ENCODE results near the gene ZNF160. TPM values are rescaled to one million over a fixed set of nuclear protein-coding genes. Genes with fewer than 3 reads are reported as not detected.
"Not testable (repeated sequence)": the region's sequence is repeated elsewhere in the genome, so short reads cannot be mapped to it uniquely, and the experiment has no call there.

ZNF160 gene
- total and polyA plus RNA-seq, 2 experiments from 2014 or later = 23.5 to 52.5 TPM

DNA sequence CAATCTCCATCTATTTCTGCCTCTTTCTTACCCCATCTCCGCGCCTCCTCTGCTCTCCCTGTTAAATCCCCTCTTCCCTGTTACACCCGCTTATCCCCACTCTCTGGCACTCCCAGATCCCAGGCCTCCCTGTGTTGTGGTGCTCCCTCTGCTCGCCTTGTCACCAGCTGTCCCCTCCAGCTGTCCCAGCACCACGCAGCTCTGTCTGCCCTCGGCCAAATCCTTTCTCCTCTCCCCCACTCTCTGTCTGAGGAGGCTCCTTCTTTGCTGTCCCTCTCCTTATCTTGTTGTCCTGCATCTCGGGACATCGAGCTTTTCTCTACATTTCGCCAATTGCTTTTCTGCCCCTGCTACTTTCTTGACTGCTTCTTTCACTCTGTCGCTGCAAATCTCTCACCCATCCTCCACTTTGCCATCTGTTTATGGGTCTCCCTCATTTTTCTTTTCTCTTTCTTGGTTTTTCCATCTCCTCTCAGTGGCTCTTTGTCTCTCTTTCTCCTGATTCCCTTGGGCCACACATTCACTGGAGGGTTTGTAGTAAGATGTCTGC lies 941 bp downstream of the ZNF160 start:
- H3K9me3 ChIP-seq (ENCODE audit: low read depth) = no peaks in the 10 kb centered on the region
- H3K27ac ChIP-seq = peak overlapping the region; percentile 99
- H3K9me2 ChIP-seq (replicated peaks; ENCODE audit: insufficient read depth) = no peaks in the 10 kb centered on the region
- H3K4me3 ChIP-seq = peak overlapping the region; percentile 85
- peaks cover 26% of the 10 kb centered on the region for H3K4me1 ChIP-seq (ENCODE audit: insufficient read depth)
- peaks cover 53% of the 10 kb centered on the region for H3K79me2 ChIP-seq
- H3K36me3 ChIP-seq (replicated peaks; ENCODE audit: insufficient read depth, low read depth) = no peaks in the 10 kb centered on the region
- H3K4me2 ChIP-seq = peak overlapping the region; percentile 87
- no peak for TF ChIP-seq EZH2phosphoT487 (IDR thresholded peaks at IDR 0.05; ENCODE audit: low read depth, severe bottlenecking, unreplicated experiment)
- TF ChIP-seq EZH2 (IDR thresholded peaks at IDR 0.05; ENCODE audit: borderline replicate concordance) = no peak
- TF ChIP-seq, protein P1, sequence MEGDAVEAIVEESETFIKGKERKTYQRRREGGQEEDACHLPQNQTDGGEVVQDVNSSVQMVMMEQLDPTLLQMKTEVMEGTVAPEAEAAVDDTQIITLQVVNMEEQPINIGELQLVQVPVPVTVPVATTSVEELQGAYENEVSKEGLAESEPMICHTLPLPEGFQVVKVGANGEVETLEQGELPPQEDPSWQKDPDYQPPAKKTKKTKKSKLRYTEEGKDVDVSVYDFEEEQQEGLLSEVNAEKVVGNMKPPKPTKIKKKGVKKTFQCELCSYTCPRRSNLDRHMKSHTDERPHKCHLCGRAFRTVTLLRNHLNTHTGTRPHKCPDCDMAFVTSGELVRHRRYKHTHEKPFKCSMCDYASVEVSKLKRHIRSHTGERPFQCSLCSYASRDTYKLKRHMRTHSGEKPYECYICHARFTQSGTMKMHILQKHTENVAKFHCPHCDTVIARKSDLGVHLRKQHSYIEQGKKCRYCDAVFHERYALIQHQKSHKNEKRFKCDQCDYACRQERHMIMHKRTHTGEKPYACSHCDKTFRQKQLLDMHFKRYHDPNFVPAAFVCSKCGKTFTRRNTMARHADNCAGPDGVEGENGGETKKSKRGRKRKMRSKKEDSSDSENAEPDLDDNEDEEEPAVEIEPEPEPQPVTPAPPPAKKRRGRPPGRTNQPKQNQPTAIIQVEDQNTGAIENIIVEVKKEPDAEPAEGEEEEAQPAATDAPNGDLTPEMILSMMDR (IDR thresholded peaks at IDR 0.05; ENCODE audit: poor library complexity) = no peak
- peak overlapping the region; percentile 75 for H2AFZ ChIP-seq
- no peaks in the 10 kb centered on the region for H3K27me3 ChIP-seq
- no peaks in the 10 kb centered on the region for H4K20me1 ChIP-seq (ENCODE audit: insufficient read depth, poor library complexity, severe bottlenecking)
- peak; percentile 20 for DNase-seq (ENCODE audit: low spot score)
- WGBS (ENCODE audit: low lambda C conversion rate, missing lambda C conversion rate) = 39% methylated on average over 10 of the region's 10 CpGs

DNA sequence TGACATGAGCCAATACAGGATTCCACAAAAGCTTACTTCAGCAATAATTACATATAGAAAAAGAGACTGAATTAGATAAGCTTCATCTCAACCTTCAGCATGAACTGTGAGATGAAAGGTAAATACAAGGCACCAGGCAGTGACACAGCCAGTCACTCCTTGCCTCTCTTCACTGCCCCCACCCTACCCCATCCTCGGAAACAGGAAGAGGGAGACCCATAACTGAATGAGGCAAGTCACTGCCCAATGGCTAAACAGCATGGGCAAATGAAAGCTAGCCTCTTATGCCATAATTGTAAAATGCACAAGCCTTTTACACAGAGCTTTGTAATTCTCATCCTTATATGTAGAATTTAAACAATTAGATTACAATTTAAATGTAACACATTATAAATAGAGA lies 1.7 kb downstream of the ZNF160 start:
- Histone ChIP-seq H3K79me2 (peaks cover 53% of the 10 kb centered on the region), H3K27ac (peak overlapping the region; percentile 99), H3K36me3 (replicated peaks; ENCODE audit: insufficient read depth, low read depth) (no peaks in the 10 kb centered on the region), H3K27me3 (no peaks in the 10 kb centered on the region), H3K4me1 (ENCODE audit: insufficient read depth) (peaks cover 27% of the 10 kb centered on the region), H4K20me1 (ENCODE audit: insufficient read depth, poor library complexity, severe bottlenecking) (no peaks in the 10 kb centered on the region), H3K4me2 (peak overlapping the region; percentile 87), H3K9me3 (ENCODE audit: low read depth) (no peaks in the 10 kb centered on the region), H2AFZ (no peak overlapping the region), H3K4me3 (no peak overlapping the region), H3K9me2 (replicated peaks; ENCODE audit: insufficient read depth) (no peaks in the 10 kb centered on the region)
- 33% methylated on average over 1 of the region's 1 CpG for WGBS (ENCODE audit: low lambda C conversion rate, missing lambda C conversion rate)
- DNase-seq (ENCODE audit: low spot score) = peak; percentile 64
- TF ChIP-seq, protein P1 (IDR thresholded peaks at IDR 0.05; ENCODE audit: poor library complexity) = no peak
- TF ChIP-seq EZH2phosphoT487 (IDR thresholded peaks at IDR 0.05; ENCODE audit: low read depth, severe bottlenecking, unreplicated experiment) (no peak), EZH2 (IDR thresholded peaks at IDR 0.05; ENCODE audit: borderline replicate concordance) (no peak)

DNA sequence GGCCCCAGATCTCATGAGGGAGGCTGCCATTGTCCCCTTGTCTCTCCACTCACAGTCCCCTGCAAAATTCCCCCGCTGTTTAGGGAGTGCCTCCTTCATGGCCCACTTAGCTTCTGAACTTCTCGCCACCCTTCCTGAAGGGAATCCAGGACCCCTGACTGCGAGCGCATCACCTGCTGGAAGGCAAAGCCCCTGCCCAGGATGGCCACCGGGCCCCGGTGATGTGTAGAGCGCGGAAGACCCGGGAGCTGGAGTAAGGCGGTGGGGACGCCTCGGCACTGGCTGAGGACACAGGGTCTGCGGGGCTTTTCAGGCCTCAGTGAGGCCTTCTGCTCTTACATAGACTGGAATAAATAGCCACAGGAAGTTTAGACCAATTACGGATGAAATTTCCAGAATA lies 4.7 kb downstream of the ZNF160 start:
- not testable (repeated sequence) for H3K4me2 ChIP-seq; DNase-seq (ENCODE audit: low spot score); H3K9me2 ChIP-seq (replicated peaks; ENCODE audit: insufficient read depth); H3K36me3 ChIP-seq (replicated peaks; ENCODE audit: insufficient read depth, low read depth); H2AFZ ChIP-seq; H3K27me3 ChIP-seq; H3K4me3 ChIP-seq; H4K20me1 ChIP-seq (ENCODE audit: insufficient read depth, poor library complexity, severe bottlenecking); H3K9me3 ChIP-seq (ENCODE audit: low read depth)
- peaks cover 38% of the 10 kb centered on the region for H3K4me1 ChIP-seq (ENCODE audit: insufficient read depth)
- peaks cover 77% of the 10 kb centered on the region for H3K79me2 ChIP-seq
- 95% methylated on average over 14 of the region's 14 CpGs for WGBS (ENCODE audit: low lambda C conversion rate, missing lambda C conversion rate)
- H3K27ac ChIP-seq = peak overlapping the region; percentile 87

DNA sequence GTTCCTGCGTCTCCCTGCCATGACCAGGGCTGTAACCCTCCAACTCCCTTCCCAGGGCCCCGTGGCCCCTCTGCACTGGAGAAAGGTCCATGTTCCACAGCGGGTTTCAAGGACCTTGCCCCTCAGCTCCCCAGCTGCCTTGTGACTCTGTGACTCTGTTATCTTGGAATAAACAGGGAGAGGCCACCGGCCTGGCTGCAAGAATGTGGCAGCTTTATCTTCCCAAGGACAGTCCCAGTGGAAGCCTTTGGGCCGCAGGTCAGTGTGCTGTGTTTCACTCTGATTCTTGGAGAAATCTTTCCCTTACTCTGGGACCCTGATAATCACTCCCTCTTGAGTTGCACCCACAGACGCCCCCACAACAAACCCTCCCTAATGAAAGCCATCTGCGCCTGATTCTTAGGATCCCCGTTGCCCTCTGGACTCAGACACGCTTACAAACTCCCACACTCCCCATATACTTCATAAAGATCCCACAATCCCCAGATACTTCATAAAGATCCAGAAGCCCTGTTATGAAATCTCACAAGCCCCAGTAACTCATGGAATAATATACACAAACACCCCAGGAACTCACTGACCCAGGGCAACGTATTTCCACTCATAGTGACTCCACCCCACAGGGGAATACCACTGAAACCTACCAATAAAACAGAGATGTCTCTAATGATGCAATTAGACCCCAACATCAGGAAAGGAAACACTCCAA lies 6.1 kb downstream of the ZNF160 start:
- not testable (repeated sequence) for DNase-seq (ENCODE audit: low spot score); H3K4me3 ChIP-seq; H3K27me3 ChIP-seq; H3K9me3 ChIP-seq (ENCODE audit: low read depth); H4K20me1 ChIP-seq (ENCODE audit: insufficient read depth, poor library complexity, severe bottlenecking); H2AFZ ChIP-seq; H3K9me2 ChIP-seq (replicated peaks; ENCODE audit: insufficient read depth); H3K36me3 ChIP-seq (replicated peaks; ENCODE audit: insufficient read depth, low read depth)
- H3K79me2 ChIP-seq = peaks cover 80% of the 10 kb centered on the region
- WGBS (ENCODE audit: low lambda C conversion rate, missing lambda C conversion rate) = 68% methylated on average over 5 of the region's 10 CpGs
- peak overlapping the region; percentile 87 for H3K27ac ChIP-seq
- peak overlapping the region; percentile 49 for H3K4me2 ChIP-seq
- H3K4me1 ChIP-seq (ENCODE audit: insufficient read depth) = peaks cover 34% of the 10 kb centered on the region

DNA sequence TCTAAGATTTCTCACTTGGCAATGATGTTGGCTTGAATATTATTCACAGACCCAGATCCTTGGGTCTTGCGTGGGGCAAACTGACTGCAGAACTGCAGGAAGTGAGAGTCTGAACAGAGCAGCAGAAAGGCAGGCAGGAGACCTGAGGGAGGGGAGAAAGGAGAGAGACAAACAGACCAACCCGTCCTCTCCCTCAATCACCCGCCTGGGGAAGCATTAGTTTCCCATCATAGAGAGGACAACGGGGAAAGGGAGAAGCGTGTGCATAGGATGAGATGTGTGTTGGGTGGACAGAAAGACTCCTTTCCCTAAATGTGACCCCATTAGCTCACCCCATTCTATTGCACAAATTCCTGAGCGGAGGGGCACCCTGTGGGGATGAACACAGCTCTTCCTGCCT lies 6.6 kb downstream of the ZNF160 start:
- DNase-seq (ENCODE audit: low spot score); H3K9me3 ChIP-seq (ENCODE audit: low read depth); H2AFZ ChIP-seq; H3K9me2 ChIP-seq (replicated peaks; ENCODE audit: insufficient read depth); H3K36me3 ChIP-seq (replicated peaks; ENCODE audit: insufficient read depth, low read depth); H3K27me3 ChIP-seq; H3K4me3 ChIP-seq; H4K20me1 ChIP-seq (ENCODE audit: insufficient read depth, poor library complexity, severe bottlenecking); H3K4me2 ChIP-seq: not testable (repeated sequence)
- Histone ChIP-seq H3K79me2 (peaks cover 80% of the 10 kb centered on the region), H3K4me1 (ENCODE audit: insufficient read depth) (peaks cover 29% of the 10 kb centered on the region), H3K27ac (peak overlapping the region; percentile 84)
- 83% methylated on average over 5 of the region's 6 CpGs for WGBS (ENCODE audit: low lambda C conversion rate, missing lambda C conversion rate)
